Cardiac muscle cell (in vitro differentiated cells and primary cell): ENCODE data around the gene ANKH. TPM values are rescaled to one million over a fixed set of nuclear protein-coding genes. Genes with fewer than 3 reads are reported as not detected.

Source experiments
- DNase-seq, 2 donors: peaks; one replicate each; pipeline versions ENCODE4 v3.0.0 to v3.0.0-alpha.2; 2010 to 2017; ENCODE audit warnings: low read depth in 1 of 2, low spot score in 1 of 2
- H3K27ac ChIP-seq: fragments of 200-600 bp; sonication (generic); 2 replicates; pipeline ENCODE4 v1.5.1; 2016
- H3K27me3 ChIP-seq: fragments of 200-600 bp; sonication (generic); 2 replicates; pipeline ENCODE4 v1.6.0; 2016; ENCODE audit warnings: control low read depth
- H3K36me3 ChIP-seq: fragments of 200-600 bp; sonication (generic); 2 replicates; pipeline ENCODE4 v1.5.1; 2016; ENCODE audit warnings: control low read depth
- H3K4me1 ChIP-seq: fragments of 200-600 bp; sonication (generic); 2 replicates; pipeline ENCODE4 v1.8.1; 2017; ENCODE audit warnings: low read depth, mild to moderate bottlenecking, mixed run types
- H3K4me3 ChIP-seq: fragments of 200-600 bp; sonication (generic); 2 replicates; pipeline ENCODE4 v1.5.1; 2016; ENCODE audit warnings: mild to moderate bottlenecking
- H3K9me3 ChIP-seq: fragments of 200-600 bp; sonication (generic); 2 replicates; pipeline ENCODE4 v1.5.1; 2017; ENCODE audit warnings: low read depth, mild to moderate bottlenecking, control low read depth
- polyA plus RNA-seq: library from polyadenylated mRNA; unstranded; fragments of >200 nt; fragmentation: Nextera tagmentation; extraction: Ambion mirVana; gene quantifications from 2 replicates; pipeline ENCODE4 v1.2.1, GENCODE V29; 2016
- total RNA-seq: library from RNA; depleted of rRNA; stranded (reverse); fragments of >200 nt; gene quantifications from 2 replicates; pipeline ENCODE4 v1.2.3, GENCODE V29; 2016
- TF ChIP-seq, protein P1 (sequence below): IDR thresholded peaks from 2 replicates; pipeline ENCODE4 v1.5.1; 2012; ENCODE audit warnings: low read depth, mild to moderate bottlenecking, low read length

ANKH gene
- total and polyA plus RNA-seq, 2 experiments from 2014 or later: 26.6 to 48.1 TPM

DNA sequence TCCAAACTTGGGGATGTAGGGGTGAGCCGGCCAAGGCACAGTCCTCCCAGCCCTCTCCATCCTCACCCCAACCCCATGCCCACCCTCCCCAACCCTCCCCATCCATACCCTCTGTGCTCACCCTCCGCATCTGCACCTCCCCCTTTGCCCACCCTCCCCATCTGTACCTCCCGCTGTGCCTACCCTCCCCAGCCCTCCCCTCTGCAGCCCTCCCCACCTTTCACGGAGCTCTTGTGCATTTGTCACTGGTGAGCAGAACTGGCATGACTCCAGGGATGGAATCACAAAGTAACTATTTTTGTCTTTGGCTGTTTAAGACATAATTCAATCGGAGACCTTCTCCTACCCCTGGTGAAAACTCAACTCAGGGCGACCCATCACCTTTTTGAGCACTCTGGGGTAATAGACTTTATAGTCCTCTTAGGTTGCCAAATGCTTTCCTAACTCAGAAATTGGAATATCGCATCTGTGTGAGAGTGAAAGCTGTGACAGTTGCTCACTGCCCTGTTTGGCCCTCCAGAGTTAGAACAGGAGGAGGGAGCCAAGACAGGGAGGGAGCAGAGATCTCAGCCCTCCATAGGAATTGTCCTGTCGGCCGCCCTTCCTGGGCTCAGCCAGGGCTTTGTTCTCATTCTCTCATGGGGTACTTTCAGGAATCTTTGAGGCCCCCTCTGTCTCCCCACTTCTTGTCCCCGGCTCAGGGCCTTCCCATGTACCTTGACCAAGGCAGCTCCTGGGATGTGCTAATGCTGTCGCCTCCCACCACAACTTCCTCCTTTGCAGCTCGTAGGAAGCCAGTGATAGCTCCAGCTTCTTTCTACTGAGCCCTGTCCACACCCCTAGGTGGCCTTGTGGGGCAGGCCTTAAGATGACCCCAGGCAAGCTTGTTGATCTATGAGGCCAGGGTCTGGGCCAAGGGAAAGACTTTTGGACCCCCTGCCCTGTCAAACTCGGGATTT lies 170.8 kb downstream of the ANKH start:
- TF ChIP-seq, protein P1, sequence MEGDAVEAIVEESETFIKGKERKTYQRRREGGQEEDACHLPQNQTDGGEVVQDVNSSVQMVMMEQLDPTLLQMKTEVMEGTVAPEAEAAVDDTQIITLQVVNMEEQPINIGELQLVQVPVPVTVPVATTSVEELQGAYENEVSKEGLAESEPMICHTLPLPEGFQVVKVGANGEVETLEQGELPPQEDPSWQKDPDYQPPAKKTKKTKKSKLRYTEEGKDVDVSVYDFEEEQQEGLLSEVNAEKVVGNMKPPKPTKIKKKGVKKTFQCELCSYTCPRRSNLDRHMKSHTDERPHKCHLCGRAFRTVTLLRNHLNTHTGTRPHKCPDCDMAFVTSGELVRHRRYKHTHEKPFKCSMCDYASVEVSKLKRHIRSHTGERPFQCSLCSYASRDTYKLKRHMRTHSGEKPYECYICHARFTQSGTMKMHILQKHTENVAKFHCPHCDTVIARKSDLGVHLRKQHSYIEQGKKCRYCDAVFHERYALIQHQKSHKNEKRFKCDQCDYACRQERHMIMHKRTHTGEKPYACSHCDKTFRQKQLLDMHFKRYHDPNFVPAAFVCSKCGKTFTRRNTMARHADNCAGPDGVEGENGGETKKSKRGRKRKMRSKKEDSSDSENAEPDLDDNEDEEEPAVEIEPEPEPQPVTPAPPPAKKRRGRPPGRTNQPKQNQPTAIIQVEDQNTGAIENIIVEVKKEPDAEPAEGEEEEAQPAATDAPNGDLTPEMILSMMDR: no peak
- Histone ChIP-seq H3K4me3 (no peak overlapping the region), H3K27ac (no peak overlapping the region), H3K9me3 (no peaks in the 10 kb centered on the region), H3K27me3 (no peaks in the 10 kb centered on the region), H3K4me1 (no peaks in the 10 kb centered on the region), H3K36me3 (no peaks in the 10 kb centered on the region)
- DNase-seq: no peak

DNA sequence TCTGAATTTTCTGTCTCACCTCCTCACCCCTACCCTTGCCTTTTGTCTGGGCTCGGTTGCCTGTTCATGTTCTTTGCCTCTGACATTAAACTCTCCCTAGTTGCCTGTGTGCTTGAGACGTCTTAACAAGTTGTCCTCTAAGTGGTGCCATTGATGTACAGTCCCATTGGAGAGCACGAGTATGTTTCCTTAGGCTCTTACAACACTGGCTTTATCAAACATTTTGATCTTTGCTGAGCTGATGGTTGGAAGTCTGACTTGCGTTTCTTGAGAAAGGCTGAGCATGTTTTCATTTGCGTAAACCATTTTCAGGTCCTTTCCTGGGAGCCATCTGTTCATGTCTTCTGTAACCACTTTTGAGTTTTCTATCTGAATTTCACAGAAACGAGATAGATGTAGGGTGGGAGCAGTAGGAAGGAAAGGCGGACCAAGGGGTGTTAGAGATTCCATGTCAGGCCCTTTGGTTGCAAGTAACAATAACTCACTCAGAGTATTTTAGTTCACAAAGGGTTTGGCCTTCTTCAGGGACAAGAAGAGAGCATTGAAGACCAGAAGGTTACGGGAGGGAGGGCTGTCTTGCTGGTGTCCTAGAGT lies 171.7 kb downstream of the ANKH start:
- no peak for DNase-seq
- Histone ChIP-seq H3K4me3 (no peak overlapping the region), H3K9me3 (no peaks in the 10 kb centered on the region), H3K27me3 (no peaks in the 10 kb centered on the region), H3K4me1 (peaks cover 6% of the 10 kb centered on the region), H3K36me3 (no peaks in the 10 kb centered on the region), H3K27ac (no peak overlapping the region)
- TF ChIP-seq, protein P1: no peak

DNA sequence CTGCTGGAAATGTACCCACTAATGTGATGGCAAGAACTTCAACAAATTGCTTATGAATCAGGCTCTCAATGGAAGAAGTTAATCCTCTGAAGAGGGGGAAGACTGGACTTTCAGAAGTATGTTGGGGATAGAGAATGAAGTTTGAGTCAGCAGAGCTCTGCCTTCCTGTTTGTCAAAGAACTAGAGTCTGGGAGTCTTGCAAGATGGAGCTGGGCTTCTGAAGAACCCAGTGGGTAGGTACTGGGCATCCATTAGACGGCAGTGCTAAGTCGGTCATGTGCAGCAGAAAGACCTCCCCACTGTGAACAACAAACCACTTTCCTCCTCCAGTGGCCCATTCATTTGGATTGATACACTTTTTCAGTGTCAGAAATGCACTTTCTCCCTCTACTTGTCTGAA lies 172.4 kb downstream of the ANKH start:
- DNase-seq: no peak
- H3K4me3 ChIP-seq: no peak overlapping the region
- H3K27ac ChIP-seq: no peak overlapping the region
- peaks cover under 1% of the 10 kb centered on the region for H3K36me3 ChIP-seq
- TF ChIP-seq, protein P1: no peak
- H3K9me3 ChIP-seq: no peaks in the 10 kb centered on the region
- H3K27me3 ChIP-seq: no peaks in the 10 kb centered on the region
- peaks cover 7% of the 10 kb centered on the region for H3K4me1 ChIP-seq

DNA sequence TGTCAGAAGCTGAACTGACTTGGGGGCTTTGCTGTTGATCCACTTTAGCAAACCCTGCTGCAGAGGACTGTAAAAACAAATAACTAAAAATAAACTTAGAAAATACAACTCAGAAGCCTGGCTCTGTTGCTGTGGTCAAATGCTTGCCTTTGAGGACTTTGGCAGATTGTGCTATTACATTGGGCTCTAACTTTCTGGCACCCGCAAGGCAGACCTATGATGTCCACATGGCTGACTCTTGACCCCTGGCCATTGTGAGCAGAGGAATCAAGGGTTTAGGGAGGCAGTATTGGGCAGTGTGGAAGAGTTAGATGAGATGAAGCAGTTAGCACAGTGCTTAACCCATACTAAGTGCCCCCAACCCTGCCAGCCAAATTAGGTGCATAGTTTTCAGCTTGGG lies 173.1 kb downstream of the ANKH start:
- TF ChIP-seq, protein P1: no peak
- Histone ChIP-seq H3K27ac (no peak overlapping the region), H3K36me3 (peaks cover 7% of the 10 kb centered on the region), H3K9me3 (no peaks in the 10 kb centered on the region), H3K4me1 (peaks cover 7% of the 10 kb centered on the region), H3K27me3 (no peaks in the 10 kb centered on the region), H3K4me3 (no peak overlapping the region)
- DNase-seq: no peak

DNA sequence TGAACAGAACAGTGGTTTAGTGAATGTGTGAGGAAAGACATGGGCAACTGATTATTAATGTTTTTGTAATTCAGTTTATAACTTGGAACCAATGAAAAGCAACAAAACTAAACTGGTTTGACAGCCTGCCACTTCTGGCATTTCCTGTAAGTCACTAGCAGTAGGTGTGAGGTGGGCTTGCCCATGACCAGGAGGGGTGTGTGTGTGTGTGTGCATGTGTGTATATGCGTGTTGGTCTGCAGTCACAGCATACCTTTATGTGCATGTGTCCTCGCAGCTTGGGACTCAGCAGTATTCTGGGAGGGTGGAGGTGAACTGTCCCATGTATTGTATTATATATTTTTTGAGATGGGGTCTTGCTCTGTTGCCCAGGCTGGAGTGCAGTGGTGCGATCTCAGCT lies 174.7 kb downstream of the ANKH start:
- H3K36me3 ChIP-seq: peaks cover 12% of the 10 kb centered on the region

More for the DNA sequence above, 174.7 kb downstream of the ANKH start:
- Histone ChIP-seq H3K4me3 (no peak overlapping the region), H3K4me1 (peaks cover 7% of the 10 kb centered on the region), H3K27me3 (no peaks in the 10 kb centered on the region), H3K27ac (no peak overlapping the region), H3K9me3 (no peaks in the 10 kb centered on the region)
- no peak for DNase-seq
- TF ChIP-seq, protein P1: no peak
